Endothelial cell of umbilical vein (primary cell): ENCODE data around the gene DCUN1D2. TPM values are rescaled to one million over a fixed set of nuclear protein-coding genes. Genes with fewer than 3 reads are reported as not detected.

ENCODE experiments used
- BruUV-seq: library from RNA; stranded (reverse); fragments of 400-500 nt; replicated peaks from 2 replicates; lab custom pipeline; 2021; lab: Mats Ljungman, UMichigan
- CTCF ChIA-PET: fragments of 300-600, 350-600 bp; sonication (Branson Sonifier 250); formaldehyde crosslinking; loops from one replicate; lab custom pipeline; 2021; ENCODE audit warnings: antibody characterized with exemption, inconsistent platforms; lab: Charles Lee
- POLR2A ChIA-PET: fragments of 300-600, 350-600 bp; sonication (Branson Sonifier 250); formaldehyde crosslinking; loops from one replicate; lab custom pipeline; 2021; ENCODE audit warnings: antibody characterized with exemption, inconsistent platforms; lab: Charles Lee
- DNase-seq: peaks from one replicate; pipeline ENCODE4 v3.0.0-alpha.2; 2011; ENCODE audit warnings: low read depth, low spot score
- FAIRE-seq: peaks from 2 replicates; lab custom pipeline; 2011; peaks lifted over from hg19 to GRCh38; lab: Jason Lieb, UNC
- H2AFZ ChIP-seq: 2 replicates; pipeline ENCODE4 v1.6.0; 2012; ENCODE audit warnings: low read depth, low read length, control low read depth, inconsistent platforms
- H3K27ac ChIP-seq: 2 replicates; pipeline ENCODE4 v1.5.1; 2011; ENCODE audit warnings: low read depth, mild to moderate bottlenecking, control low read depth, low read length, moderate library complexity; ENCODE audit not compliant: insufficient read depth
- H3K27me3 ChIP-seq, 2 experiments: 2 replicates each; pipeline versions ENCODE4 v1.6.0 to v1.6.1; 2011; ENCODE audit warnings: low read length in 2 of 2, mixed read lengths in 1 of 2; ENCODE audit not compliant: control insufficient read depth in 2 of 2, insufficient read depth in 2 of 2
- H3K36me3 ChIP-seq, 2 experiments: 2 replicates in 1 of 2; 3 replicates in 1 of 2; pipeline ENCODE4 v1.5.1; 2011; ENCODE audit warnings: low read length in 2 of 2, mild to moderate bottlenecking in 1 of 2, moderate library complexity in 1 of 2; ENCODE audit not compliant: control insufficient read depth in 2 of 2, insufficient read depth in 2 of 2; ENCODE audit errors: extremely low read depth in 1 of 2
- H3K4me1 ChIP-seq: 3 replicates; pipeline ENCODE4 v1.5.1; 2011; ENCODE audit warnings: mild to moderate bottlenecking, low read length; ENCODE audit not compliant: control insufficient read depth, insufficient read depth; ENCODE audit errors: extremely low read depth
- H3K4me2 ChIP-seq: 2 replicates; pipeline ENCODE4 v1.6.1; 2011; ENCODE audit warnings: low read length, control low read depth, mixed read lengths; ENCODE audit not compliant: insufficient read depth
- H3K4me3 ChIP-seq, 3 experiments: fragments of 200-600 bp in 1 of 3; sonication (generic), shearing (Covaris generic) in 1 of 3; replicated peaks in 1 of 3; 2 replicates each; pipeline ENCODE4 v1.5.1; 2011 to 2016; ENCODE audit warnings: control low read depth in 3 of 3, low read length in 3 of 3, mild to moderate bottlenecking in 2 of 3, inconsistent platforms in 1 of 3, low read depth in 1 of 3, moderate library complexity in 1 of 3; ENCODE audit not compliant: insufficient read depth in 1 of 3
- H3K79me2 ChIP-seq: 2 replicates; pipeline ENCODE4 v1.6.0; 2012; ENCODE audit warnings: low read length, inconsistent platforms; ENCODE audit not compliant: control insufficient read depth, insufficient read depth
- H3K9ac ChIP-seq: replicated peaks from 2 replicates; pipeline ENCODE3; 2011; ENCODE audit warnings: low read length, control low read depth; ENCODE audit not compliant: insufficient read depth; ENCODE audit errors: extremely low read depth
- H3K9me1 ChIP-seq: replicated peaks from 3 replicates; pipeline ENCODE4 v1.6.0; 2011; ENCODE audit warnings: mild to moderate bottlenecking, low read length; ENCODE audit not compliant: control insufficient read depth, insufficient read depth; ENCODE audit errors: extremely low read depth
- H3K9me3 ChIP-seq: replicated peaks from 2 replicates; pipeline ENCODE4 v1.5.1; 2012; ENCODE audit warnings: low read length, inconsistent platforms; ENCODE audit not compliant: control insufficient read depth, insufficient read depth
- H4K20me1 ChIP-seq: replicated peaks from 2 replicates; pipeline ENCODE3; 2011; ENCODE audit warnings: mild to moderate bottlenecking, low read length; ENCODE audit not compliant: control insufficient read depth, insufficient read depth; ENCODE audit errors: extremely low read depth
- CTCF ChIP-seq, 2 donors: IDR thresholded peaks; 1 replicate in 1 of 2; 2 replicates in 1 of 2; pipeline ENCODE4 v1.5.1; 2011; ENCODE audit warnings: low read length in 2 of 2, mild to moderate bottlenecking in 2 of 2, moderate library complexity in 2 of 2, control low read depth in 1 of 2, inconsistent platforms in 1 of 2, low read depth in 1 of 2; ENCODE audit not compliant: insufficient read depth in 1 of 2; ENCODE audit errors: extremely low read depth in 1 of 2
- EZH2 ChIP-seq: IDR thresholded peaks from 2 replicates; pipeline ENCODE4 v1.6.1; 2012; ENCODE audit warnings: borderline replicate concordance, low read depth, mild to moderate bottlenecking, moderate library complexity, low read length, inconsistent platforms; ENCODE audit not compliant: severe bottlenecking
- FOS ChIP-seq: IDR thresholded peaks from 2 replicates; pipeline ENCODE4 v1.6.1; 2011; ENCODE audit warnings: mild to moderate bottlenecking, low read length, moderate library complexity, borderline replicate concordance; ENCODE audit not compliant: insufficient read depth
- GATA2 ChIP-seq: IDR thresholded peaks from 2 replicates; pipeline ENCODE4 v1.7.0; 2011; ENCODE audit warnings: low read depth, mild to moderate bottlenecking, moderate library complexity, mixed read lengths, low read length; ENCODE audit not compliant: insufficient read length, insufficient read depth
- JUN ChIP-seq: IDR thresholded peaks from 2 replicates; pipeline ENCODE4 v1.6.1; 2011; ENCODE audit warnings: borderline replicate concordance, low read depth; ENCODE audit not compliant: insufficient read length, insufficient read depth
- MAX ChIP-seq: IDR thresholded peaks from 2 replicates; pipeline ENCODE4 v1.6.1; 2011; ENCODE audit not compliant: insufficient read depth, insufficient read length
- MYC ChIP-seq: IDR thresholded peaks from one replicate; pipeline ENCODE4 v1.6.1; 2011; ENCODE audit warnings: mild to moderate bottlenecking, low read depth, low read length
- POLR2A ChIP-seq: IDR thresholded peaks from 2 replicates; pipeline ENCODE4 v1.6.1; 2012; ENCODE audit warnings: low read depth, mild to moderate bottlenecking, control low read depth, low read length
- POLR2AphosphoS5 ChIP-seq: IDR thresholded peaks from 2 replicates; pipeline ENCODE4 v1.6.1; 2012; ENCODE audit warnings: low read depth, mild to moderate bottlenecking, control low read depth, low read length, moderate library complexity; ENCODE audit not compliant: insufficient read depth
- dilution Hi-C: fragments of 300-500 bp; cut with MboI; formaldehyde crosslinking; loops from one replicate; pipeline ENCODE4 v1.15.0; 2019; ENCODE audit warnings: low sequenced_read_pairs; ENCODE audit not compliant: extremely low pct_ligation_motif_present
- intact Hi-C: fragments of 100-400 bp; cut with micrococcal nuclease; formaldehyde crosslinking; loops from one replicate; pipeline ENCODE4 v1.10.0; 2022
- polyA plus RNA-seq, 4 experiments: library from polyadenylated mRNA; depleted of rRNA in 3 of 4; stranded (reverse) in 3 of 4; unstranded in 1 of 4; fragments of >200 nt; gene quantifications; 2 replicates each; pipeline versions ENCODE4 v1.2.1 to v1.2.3, GENCODE V29; 2011 to 2012; ENCODE audit warnings: missing spikeins in 1 of 4
- total RNA-seq: library from RNA; stranded (reverse); gene quantifications from 2 replicates; pipeline ENCODE4 v1.2.3, GENCODE V29; 2021

DCUN1D2 gene
- total and polyA plus RNA-seq, 2 donors (not counting 3 experiments of a cell fraction or from before 2014, with no cell fraction given) = 10.5 to 24.9 TPM

GRCh38 chr13:113499936-113500335 is 9.4 kb upstream of the DCUN1D2 start:
- dilution Hi-C loops (no loop called here), intact Hi-C loops (no loop called here)
- H3K27ac ChIP-seq = no peak overlapping the region
- no peaks in the 10 kb centered on the region for H3K27me3 ChIP-seq
- no peak overlapping the region for H3K4me3 ChIP-seq
- H3K4me1 ChIP-seq = peaks cover 12% of the 10 kb centered on the region
- TF ChIP-seq MAX (no peak), POLR2AphosphoS5 (no peak), MYC (no peak), EZH2 (no peak), POLR2A (no peak), CTCF (IDR thresholded peaks at IDR 0.05; ENCODE audit: extremely low read depth in 1 of 2, insufficient read depth in 1 of 2, low read depth in 1 of 2, low read length in 2 of 2) (no peak), GATA2 (no peak), FOS (no peak), JUN (no peak)
- H3K36me3 ChIP-seq = peaks cover 33 to 52% of the 10 kb centered on the region in 2 experiments
- ChIA-PET CTCF (no interaction called here), POLR2A (no interaction called here)
- no peak for DNase-seq
- H2AFZ ChIP-seq = no peak overlapping the region
- H3K9me3 ChIP-seq = no peaks in the 10 kb centered on the region
- no peak for FAIRE-seq
- H4K20me1 ChIP-seq = peaks cover 3% of the 10 kb centered on the region
- H3K4me2 ChIP-seq = no peak overlapping the region
- BruUV-seq = no TSS peak
- H3K9ac ChIP-seq = no peak overlapping the region
- H3K9me1 ChIP-seq = no peaks in the 10 kb centered on the region
- H3K79me2 ChIP-seq = peaks cover 50% of the 10 kb centered on the region
